HFFc6 (cell line): ENCODE data around the gene PRMT9. TPM values are rescaled to one million over a fixed set of nuclear protein-coding genes. Genes with fewer than 3 reads are reported as not detected.

ENCODE experiments used
- DNase-seq: peaks from one replicate; pipeline ENCODE4 v3.0.0-alpha.2; 2018
- H3K27ac Mint-ChIP-seq: 2 replicates; pipeline ENCODE4 v1.8.0; 2020; ENCODE audit warnings: mild to moderate bottlenecking, mixed read lengths
- H3K27me3 Mint-ChIP-seq: 2 replicates; pipeline ENCODE4 v1.8.0; 2021; ENCODE audit warnings: mild to moderate bottlenecking, moderate library complexity, mixed read lengths; ENCODE audit not compliant: insufficient read depth
- H3K36me3 Mint-ChIP-seq: 2 replicates; pipeline ENCODE4 v1.8.0; 2021; ENCODE audit warnings: low read depth, mixed read lengths
- H3K4me1 Mint-ChIP-seq: 2 replicates; pipeline ENCODE4 v1.8.0; 2020; ENCODE audit warnings: low read depth, mixed read lengths
- H3K4me3 Mint-ChIP-seq: 2 replicates; pipeline ENCODE4 v1.8.0; 2020; ENCODE audit warnings: mild to moderate bottlenecking, moderate library complexity, mixed read lengths
- H3K9me3 Mint-ChIP-seq: 2 replicates; pipeline ENCODE4 v1.8.0; 2020; ENCODE audit warnings: mild to moderate bottlenecking, mixed read lengths
- CTCF ChIP-seq: fragments of 200-600 bp; sonication (generic); IDR thresholded peaks from 2 replicates; pipeline ENCODE4 v1.5.0; 2021; ENCODE audit warnings: antibody characterized with exemption, mild to moderate bottlenecking
- total RNA-seq, 6 experiments: library from RNA; stranded (reverse); fragmentation: NEBNext Ultra II Directional; extraction: Animal tissue kit (Norgen Biotek cat#: 25700); gene quantifications; 2 replicates in 1 of 6; 3 replicates in 5 of 6; pipeline ENCODE4 v1.2.3, GENCODE V29; 2021

PRMT9 gene
- total RNA-seq, 6 experiments from 2014 or later = 6.5 to 8.5 (median 7.3) TPM

GRCh38 chr4:147727476-147728028 is 43.6 kb upstream of the PRMT9 start:
- H3K27me3 Mint-ChIP-seq = peaks cover 2% of the 10 kb centered on the region; the same call in 1 of the 2 replicates
- peak; percentile 30 for DNase-seq

GRCh38 chr4:147725673-147726072 is 41.7 kb upstream of the PRMT9 start:
- H3K9me3 Mint-ChIP-seq = no peaks in the 10 kb centered on the region
- H3K36me3 Mint-ChIP-seq = no peaks in the 10 kb centered on the region
- no peak overlapping the region for H3K27ac Mint-ChIP-seq
- H3K4me3 Mint-ChIP-seq = no peak overlapping the region
- H3K4me1 Mint-ChIP-seq = peaks cover 37% of the 10 kb centered on the region
- peaks cover 2% of the 10 kb centered on the region; the same call in 1 of the 2 replicates for H3K27me3 Mint-ChIP-seq
- peak; percentile 62 for DNase-seq
- no peak for TF ChIP-seq CTCF

More at GRCh38 chr4:147727476-147728028, 43.6 kb upstream of the PRMT9 start:
- no peaks in the 10 kb centered on the region for H3K36me3 Mint-ChIP-seq
- H3K27ac Mint-ChIP-seq = no peak overlapping the region
- H3K4me1 Mint-ChIP-seq = peaks cover 42% of the 10 kb centered on the region
- no peak for TF ChIP-seq CTCF
- no peak overlapping the region for H3K4me3 Mint-ChIP-seq
- no peaks in the 10 kb centered on the region for H3K9me3 Mint-ChIP-seq

DNA sequence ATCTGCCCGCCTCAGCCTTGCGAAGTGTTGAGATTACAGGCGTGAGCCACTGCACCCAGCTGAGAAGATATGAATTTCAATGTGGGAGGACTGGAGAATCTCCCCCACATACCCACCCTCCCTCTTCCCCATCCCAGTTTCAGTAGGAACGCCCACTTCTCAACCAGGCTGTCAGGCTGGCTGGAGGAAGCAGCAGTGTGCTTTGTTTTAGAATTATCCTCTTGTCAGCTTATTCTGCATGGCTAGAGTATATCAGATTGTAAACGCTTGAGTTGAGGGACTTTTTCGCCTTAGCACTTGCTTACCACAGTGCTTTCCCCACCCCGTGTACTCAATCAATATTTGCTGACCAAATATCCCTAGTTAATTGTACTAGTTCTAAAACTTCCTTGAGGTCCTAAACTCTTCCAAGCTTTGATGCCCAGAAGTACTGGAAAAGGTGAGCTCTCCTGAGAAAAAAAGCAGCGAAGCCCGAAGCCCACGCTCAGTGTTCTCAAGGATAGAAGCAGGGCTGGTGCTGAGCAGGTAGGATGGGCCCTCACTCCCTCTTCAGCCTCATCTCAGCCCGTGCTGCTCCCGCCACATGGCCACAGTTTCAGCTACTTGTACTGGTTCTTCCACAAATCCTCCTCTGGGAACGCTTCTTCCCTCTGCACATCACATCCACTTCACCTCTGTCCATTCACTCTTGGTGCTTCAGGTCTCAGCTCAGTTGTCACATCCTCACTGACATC is 40.7 kb upstream of the PRMT9 start:
- no peak overlapping the region for H3K4me3 Mint-ChIP-seq
- DNase-seq = no peak
- no peaks in the 10 kb centered on the region for H3K36me3 Mint-ChIP-seq
- no peaks in the 10 kb centered on the region for H3K9me3 Mint-ChIP-seq
- no peak for TF ChIP-seq CTCF
- no peak overlapping the region for H3K27ac Mint-ChIP-seq
- peaks cover 2% of the 10 kb centered on the region; the same call in 1 of the 2 replicates for H3K27me3 Mint-ChIP-seq
- peaks cover 37% of the 10 kb centered on the region for H3K4me1 Mint-ChIP-seq

DNA sequence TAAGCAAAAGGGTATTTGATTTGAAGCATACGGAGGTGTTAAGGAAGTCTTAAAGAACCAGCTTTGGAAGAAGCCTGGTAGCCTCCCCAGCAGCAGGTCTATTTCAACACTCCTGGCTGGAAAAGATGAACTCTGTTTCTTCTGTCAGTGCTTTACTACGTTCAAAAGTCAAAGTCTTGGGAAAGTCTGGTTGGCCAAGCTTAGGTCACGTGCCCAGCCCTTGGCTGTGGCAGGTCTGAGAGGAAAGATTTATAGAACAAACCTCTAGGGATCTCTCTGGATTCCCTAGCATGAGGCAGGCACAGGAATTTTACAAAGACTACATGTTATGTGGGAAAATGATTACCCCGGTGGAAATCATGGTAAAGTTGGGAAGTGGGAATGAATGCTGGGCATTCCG is 39.4 kb upstream of the PRMT9 start:
- Mint-ChIP-seq H3K4me1 (peaks cover 29% of the 10 kb centered on the region), H3K9me3 (no peaks in the 10 kb centered on the region), H3K27ac (no peak overlapping the region), H3K27me3 (no peaks in the 10 kb centered on the region; the same call in 1 of the 2 replicates), H3K4me3 (no peak overlapping the region), H3K36me3 (no peaks in the 10 kb centered on the region)
- no peak for DNase-seq
- TF ChIP-seq CTCF = no peak

DNA sequence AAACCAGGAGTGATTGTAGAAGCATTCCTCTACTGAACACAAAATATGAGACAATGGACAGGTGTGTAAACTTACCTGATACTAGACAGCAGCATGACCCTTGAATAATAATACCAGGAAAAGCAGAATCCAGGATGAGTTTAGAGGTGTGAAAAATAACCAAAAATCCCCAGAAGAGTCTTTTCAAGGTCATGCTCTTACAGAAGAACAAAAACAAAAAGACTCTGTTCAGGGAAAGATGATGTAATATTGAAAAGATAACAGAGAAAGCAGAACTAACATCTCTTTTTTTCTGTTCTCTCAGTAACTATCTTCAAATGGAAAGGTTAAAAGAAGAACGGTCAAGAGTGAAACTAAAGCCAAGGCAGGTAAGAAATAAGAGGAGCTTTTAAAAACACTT is 33.9 kb upstream of the PRMT9 start:
- Mint-ChIP-seq H3K4me3 (no peak overlapping the region), H3K27ac (no peak overlapping the region), H3K4me1 (peaks cover 47% of the 10 kb centered on the region), H3K9me3 (no peaks in the 10 kb centered on the region), H3K36me3 (no peaks in the 10 kb centered on the region), H3K27me3 (no peaks in the 10 kb centered on the region)
- DNase-seq = no peak
- no peak for TF ChIP-seq CTCF
